Hindlimb muscle (tissue), 1 donor: ENCODE measurements around the gene DEDD2. TPM values are rescaled to one million over a fixed set of nuclear protein-coding genes. Genes with fewer than 3 reads are reported as not detected.
A peak's percentile ranks its signal among the peaks of the same experiment; 100 is the strongest.

Experiments used
- DNase-seq: peaks from one replicate; pipeline ENCODE4 v3.0.0-alpha.2; 2013
- polyA plus RNA-seq: library from polyadenylated mRNA; unstranded; fragments of 120-200 nt; gene quantifications from one replicate; pipeline ENCODE4 v1.2.1, GENCODE V29; 2013; ENCODE audit not compliant: insufficient read length

DEDD2 gene
- polyA plus RNA-seq, 1 donor, result 16.6 TPM

DNA sequence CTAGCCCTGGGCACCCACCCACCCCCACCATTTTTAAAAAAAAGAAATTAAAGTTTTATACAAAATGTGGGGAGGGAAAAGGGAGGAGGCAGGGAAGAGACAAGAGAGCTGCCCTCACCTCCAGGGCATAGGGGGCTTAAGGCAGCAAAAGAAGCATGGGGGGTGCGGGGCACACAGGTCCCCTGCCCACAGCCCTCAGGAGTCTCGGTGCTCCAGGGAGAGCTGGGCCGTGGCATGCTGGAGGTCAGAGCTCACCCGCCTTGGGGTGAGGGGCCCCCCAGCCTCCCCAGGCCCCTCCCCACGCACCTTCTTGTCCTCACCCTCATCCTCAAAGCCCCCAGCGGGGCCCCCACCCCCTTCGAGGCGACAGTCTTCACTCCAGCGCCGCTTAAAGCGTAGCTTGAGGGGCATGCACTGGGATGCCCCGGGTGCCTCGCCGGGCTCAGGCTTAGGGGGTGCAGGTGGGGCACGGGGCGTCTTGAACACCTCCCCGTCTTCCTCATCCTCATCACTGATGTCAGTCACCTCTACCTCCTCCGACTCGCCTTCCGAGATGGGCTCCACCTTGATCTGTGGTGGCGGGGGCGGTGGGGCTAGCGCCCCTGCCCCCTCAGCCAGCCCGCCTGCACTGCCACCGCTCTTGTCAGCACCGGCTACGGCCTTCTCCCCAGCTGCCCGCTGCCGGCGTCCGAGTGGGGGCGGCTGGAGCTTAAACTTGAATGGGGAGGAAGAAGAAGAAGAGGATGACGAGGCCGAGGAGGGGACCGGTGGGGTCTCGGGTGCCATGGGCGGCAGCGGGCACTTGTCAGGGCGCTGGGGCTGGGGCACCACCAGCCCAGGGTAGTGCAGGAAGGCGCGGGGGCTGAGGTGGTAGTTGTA, 31.0 kb upstream of the DEDD2 start:
- no peak for DNase-seq

DNA sequence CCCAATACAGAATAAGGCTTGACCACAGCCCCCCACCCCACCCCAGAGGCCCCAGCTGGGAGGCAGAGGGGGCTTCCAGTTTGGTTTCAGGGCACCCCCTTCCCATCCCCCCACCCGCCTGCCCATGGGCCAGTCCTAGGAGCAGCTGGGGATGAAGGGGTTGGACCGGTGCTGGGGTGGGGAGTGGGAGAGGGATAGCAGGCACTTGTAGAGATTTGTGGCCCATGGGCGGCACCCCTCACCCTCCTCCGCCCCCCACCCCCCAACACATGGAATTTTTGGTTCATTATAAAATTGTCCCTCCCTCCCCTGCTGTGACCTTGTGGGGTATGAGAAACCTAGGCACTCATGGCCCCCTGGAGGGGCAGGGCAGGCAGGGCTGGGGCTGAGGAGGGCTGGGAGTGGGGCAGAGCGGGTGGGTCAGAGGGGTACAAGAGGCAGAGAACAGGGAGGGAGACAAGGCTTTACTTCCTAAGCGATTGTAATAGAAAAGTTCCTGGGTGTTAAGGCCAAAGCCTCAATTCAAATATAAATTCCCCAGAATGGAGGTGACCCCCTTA, 30.2 kb upstream of the DEDD2 start:
- no peak for DNase-seq

GRCh38 chr19:42246922-42247639, 29.6 kb upstream of the DEDD2 start:
- no peak for DNase-seq

DNA sequence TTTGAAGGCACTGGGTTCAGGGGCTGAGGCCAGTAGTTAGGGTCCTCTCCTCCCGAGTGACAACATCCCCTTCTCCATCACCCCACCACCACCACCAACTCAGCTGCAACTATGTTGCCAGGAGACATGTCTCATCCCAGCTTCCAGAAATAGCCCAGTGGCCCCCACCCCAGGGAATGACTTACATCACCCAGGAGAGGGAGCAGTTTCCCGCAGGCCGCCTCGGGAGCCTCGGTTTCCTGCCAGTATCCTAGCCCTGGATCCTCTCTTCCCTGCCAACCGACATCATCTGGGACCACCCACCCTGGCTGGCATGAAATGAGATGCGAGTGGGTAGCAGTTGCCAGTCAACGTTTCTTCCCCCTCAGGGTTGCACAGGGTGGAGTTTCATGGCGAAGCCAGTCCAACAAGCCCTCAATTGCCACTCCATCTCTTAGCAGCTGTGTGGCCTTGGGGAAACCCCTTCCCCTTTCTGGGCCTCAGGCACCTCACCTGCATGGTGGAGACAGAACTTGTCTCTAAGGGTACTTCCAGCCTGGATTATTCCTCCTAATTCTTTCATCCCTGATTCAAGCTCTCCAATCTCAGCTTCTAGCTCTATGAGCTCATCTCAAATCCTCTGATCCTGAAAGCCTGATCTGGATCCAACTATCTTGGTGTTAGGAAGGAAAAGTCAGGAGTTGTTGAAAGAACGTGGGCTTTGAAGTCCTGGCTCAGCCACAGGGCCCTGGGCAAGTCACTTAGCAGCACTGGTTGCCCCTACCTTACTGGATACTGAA, 28.9 kb upstream of the DEDD2 start:
- DNase-seq, result peak; percentile 58

DNA sequence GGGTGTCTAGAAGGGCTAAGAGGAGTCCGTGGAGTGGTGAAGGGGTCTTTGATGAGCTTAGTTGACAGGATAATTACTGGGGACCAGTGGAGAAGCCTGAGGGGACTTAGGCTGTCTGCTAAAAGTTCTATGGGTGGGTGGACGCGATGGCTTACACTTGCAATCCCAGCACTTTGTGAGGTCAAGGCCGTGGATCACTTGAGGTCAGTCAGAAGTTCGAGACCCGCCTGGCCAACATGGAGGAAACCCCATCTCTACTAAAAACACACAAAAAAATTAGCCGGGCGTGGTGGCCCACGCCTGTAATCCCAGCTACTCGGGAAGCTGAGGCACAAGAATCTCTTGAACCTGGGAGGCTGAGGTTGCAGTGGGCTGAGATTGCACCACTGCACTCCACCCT, 27.8 kb upstream of the DEDD2 start:
- no peak for DNase-seq

DNA sequence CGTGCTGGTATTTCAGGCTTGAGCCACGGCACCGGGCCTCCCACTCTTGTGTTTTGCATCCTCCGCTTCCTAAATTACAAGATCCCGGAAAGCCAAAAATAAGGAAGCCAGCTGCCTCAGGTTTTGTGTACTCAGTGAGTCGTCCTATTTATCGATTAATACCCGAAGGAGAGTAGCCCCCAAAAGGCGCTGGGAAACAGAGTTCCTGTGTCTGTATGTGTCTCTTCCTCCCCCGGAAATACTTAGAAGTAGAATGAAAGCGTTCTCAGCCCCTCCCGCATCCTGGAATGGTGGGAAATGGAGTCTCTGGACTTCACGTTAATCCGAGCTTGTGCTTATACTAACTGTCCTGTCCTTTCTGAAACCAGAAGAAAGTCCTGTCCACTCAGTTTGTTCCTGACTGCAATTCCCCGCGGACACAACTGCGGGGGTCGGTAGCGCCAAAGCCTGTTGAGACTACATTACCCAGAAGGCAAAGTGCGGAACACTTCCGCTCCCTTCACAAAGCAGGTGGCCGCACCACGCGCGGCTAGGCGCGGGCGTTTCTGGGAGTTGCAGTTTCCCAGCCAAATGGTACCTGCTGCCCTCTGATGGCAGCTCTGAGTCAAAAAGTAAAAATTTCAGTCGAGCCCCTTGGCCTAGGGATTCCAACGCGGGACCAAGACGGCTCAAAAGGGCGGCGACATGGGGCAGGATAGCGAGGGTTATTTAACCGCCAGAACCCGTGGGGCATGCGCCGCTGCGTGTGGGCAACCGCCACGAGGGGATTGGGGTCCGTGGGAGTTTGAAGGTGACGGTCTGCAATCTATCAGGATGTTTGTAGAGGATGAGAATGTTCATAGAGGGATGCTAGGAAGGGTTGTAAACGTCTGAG, 27.1 kb upstream of the DEDD2 start:
- peak; percentile 95 for DNase-seq

- DNase-seq, result peak; percentile 100
Observed at GRCh38 chr19:42242512-42243409, 25.3 kb upstream of the DEDD2 start, which contains the start of gene GSK3A. TSS of gene GSK3A (minus strand) at chr19:42242602. CDS start at chr19:42242465, 137 bp downstream.

GRCh38 chr19:42242069-42242511, 24.6 kb upstream of the DEDD2 start:
- DNase-seq, result no peak

GRCh38 chr19:42241279-42241678, 23.8 kb upstream of the DEDD2 start:
- no peak for DNase-seq

DNA sequence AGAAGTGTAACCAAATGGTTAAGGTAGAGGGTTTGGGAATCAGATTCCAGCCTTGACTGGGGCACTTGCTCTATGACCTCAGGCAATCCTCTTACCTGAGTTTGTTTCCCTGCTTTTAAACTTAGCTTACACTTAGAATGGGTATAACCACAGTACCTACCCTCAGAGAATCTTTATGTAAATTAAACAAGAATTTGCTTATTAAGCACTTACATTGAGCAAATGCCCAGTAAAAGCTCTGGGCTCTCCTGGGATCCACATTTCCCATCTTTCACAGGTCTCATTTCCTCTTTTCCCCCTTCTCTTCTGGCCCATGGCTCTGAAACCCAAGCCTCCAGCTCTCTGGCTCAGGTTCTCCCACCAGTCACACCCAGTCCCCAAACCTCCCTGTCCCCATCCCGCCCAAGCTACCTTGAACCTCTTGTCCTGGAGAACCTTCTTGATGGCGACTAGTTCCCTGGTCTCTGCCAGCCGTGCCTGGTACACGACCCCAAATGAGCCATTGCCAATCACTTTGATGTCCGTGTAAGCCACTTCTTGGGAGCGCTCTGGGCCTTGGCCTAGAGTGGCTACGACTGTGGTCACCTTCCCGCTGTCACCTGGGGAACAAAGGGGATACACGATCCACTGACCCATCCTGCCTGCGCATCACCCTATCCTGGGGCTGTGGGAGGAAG, 22.2 kb upstream of the DEDD2 start:
- DNase-seq, result no peak

DNA sequence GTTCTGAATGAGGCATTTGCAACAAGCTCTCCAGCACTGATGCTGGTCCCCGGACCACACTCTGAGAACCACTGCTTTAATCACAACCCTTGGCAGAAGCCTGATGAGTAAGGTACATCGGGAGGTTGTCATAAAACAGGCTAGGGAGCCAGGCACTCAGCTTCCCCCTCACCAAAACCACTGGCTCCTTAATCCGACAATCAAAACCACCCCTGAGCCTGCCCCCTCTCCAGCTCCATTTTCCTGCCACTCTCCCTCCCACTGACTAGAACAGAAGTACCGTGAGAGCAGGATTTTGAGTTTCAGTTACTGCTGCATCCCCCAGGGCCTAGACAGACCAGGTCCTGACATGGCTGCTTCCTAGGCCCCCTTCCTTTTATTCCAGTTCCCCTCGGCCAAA, 17.7 kb upstream of the DEDD2 start:
- no peak for DNase-seq

DNA sequence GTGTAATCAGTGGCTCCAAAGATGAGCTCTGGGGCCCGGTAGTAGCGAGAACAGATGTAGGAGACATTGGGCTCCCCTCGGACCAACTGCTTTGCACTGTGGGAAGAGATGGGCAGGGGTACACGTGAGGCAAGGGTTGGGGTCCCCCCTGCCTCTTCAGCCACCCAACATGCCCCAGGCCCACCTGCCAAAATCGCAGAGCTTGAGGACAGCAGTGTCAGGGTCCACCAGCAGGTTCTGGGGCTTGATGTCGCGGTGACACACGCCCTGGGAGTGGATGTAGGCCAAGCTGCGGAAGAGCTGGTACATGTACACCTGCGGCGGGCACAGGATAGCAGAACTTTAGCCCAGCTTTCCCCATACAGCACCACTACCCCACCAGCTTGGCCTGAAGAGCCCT, 16.9 kb upstream of the DEDD2 start:
- DNase-seq, result no peak

GRCh38 chr19:42233678-42234292, 16.3 kb upstream of the DEDD2 start:
- DNase-seq, result no peak

DNA sequence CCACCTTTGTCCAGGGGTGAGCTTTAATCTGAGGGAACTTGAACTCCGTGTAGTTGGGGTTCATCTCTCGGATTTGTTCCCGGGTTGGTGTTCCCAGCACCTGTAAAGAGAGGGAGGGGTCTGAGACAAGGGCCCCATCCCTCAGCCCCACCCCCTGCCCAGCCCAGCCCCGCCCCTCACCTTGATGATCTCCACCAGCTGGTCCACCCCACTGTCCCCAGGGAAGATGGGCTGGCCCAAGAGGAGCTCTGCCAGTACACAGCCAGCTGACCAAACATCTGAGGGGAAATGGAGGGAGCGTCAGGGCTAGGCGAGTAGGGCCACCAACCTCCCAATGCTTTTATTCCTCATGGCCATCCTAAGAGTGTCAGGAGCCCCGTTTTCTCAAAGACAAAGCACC, 15.6 kb upstream of the DEDD2 start:
- no peak for DNase-seq

GRCh38 chr19:42232435-42232834, 15.0 kb upstream of the DEDD2 start:
- no peak for DNase-seq

DNA sequence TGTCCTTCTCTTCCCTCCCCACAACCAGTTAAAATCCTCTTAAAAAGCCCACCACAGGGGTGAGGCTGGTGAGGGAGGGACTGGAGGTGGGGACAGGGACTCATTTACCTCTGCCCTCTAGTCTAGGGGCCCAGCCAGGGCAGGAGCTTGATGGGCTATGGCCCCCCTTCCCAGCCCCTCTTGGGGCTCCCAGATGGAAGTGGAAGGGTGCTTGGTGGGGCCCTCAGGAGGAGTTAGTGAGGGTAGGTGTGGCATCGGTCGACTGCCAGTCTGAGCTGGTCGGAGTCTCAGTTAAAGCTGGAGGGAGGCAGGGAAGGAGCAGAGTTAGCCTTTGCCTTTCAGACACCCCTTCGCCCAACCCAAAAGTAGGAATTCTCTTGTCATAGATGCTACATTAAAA, 13.1 kb upstream of the DEDD2 start:
- no peak for DNase-seq

GRCh38 chr19:42229855-42230351, 12.4 kb upstream of the DEDD2 start:
- no peak for DNase-seq

DNA sequence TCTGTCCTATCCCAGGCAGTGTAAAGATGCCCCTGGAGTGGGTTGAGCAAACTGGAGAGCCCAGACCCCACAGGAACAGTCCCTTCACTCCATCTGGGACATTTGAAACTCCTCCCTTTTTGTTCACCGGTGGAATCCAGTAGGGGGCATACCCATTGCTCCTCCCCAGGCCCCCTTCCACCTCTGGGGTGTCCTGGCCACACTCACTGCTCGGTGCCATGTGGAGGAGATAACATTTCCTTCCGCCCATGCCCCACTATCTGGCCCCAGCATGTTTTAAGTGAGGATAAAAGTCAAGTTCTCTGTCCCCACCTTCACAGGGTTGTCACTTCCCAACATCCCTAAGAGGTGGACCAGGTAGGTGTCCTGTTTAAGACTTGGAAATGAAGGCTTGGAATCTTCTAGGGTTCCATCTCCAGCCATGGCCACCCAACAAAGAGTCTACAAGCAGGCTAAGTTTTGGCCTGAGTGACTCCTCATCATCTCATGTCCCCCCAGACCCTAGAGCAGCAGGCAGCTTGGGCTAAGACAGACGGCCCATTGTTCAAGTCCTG, 11.9 kb upstream of the DEDD2 start:
- no peak for DNase-seq

DNA sequence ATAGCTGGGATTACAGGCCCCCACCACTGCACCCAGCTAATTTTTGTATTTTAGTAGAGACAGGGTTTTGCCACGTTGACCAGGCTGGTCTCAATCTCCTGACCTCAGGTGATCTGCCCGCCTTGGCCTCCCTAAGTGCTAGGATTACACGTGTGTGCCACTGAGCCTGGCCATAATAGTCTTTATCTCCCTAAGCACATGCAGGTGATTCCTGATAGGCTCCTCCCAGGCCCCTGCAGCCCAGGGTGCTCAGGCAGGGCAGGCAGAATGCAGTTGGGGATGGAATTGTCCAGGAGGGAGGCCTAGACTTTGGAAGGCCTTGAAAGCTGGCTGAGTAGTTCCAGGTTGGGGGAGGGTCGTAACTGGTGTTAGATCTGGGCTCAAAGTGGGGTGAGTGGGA, 11.2 kb upstream of the DEDD2 start:
- no peak for DNase-seq
